Activated CD4-positive, alpha-beta T cell treated with anti-CD3 and anti-CD28 coated beads, Interleukin-2, amount 50 U/mL, for 24 hours (primary cell): ENCODE results near the gene CEP20.

ENCODE experiments used
- DNase-seq, 2 donors: peaks; one replicate each; pipeline ENCODE4 v3.0.0-alpha.2; 2020; ENCODE audit warnings: low read depth in 1 of 2, low spot score in 1 of 2

CEP20 gene

DNA sequence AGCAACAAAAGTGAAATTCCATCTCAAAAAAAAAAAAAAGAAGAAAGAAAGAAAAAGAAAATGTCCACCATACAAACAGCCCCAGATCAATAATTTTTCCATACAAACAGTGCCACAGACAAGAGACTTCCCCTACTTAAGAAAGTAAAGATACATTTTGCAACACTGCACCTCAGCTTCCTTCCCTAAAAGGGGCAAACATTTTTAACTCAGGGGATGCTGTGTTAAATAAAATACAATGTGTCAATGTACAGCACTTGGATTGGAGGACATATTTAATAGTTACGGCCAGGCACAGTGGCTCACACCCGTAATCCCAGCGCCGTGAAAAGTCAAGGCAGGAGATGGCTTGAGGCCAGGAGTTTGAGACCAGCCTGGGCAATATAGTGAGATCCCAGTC, 53.9 kb downstream of the CEP20 start:
- DNase-seq, result no peak

DNA sequence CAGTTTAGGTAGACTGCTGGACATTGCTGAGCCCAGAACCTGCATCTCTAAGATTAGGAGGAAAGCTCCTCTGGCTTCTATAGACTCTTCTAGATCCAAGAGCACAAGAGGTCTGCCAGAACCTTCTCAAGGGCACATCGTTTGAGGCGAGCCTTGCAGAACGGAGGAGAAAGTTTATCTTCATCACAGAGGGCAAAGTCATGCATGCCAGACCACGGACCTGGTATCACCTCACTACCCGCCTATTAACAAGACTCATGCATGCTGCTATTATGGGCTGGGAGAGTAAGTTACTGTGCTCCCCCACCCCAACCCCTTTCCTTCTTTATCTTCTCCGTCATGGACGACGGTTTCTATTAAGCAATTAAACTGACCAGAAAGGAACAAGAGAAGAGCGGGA, 54.9 kb downstream of the CEP20 start:
- DNase-seq, result no peak

DNA sequence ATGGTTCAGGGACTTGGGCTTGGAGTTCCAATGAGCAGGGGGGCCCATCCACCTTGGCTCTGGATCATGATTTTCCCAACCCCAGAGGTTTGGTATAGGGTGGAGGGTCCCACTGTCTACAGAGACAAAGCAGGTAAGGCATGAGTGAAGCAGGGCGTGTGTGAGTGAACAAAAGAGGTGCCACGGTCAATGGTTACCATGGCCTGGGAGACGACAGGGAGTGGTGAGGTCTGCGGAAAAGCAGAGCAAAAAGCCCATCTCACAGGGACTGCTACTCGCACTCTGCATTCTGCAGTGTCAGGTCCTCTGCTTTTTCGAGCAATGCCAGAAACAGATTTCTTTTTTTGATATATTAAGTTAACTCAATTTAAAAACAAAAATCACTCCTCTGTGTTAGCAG, 56.2 kb downstream of the CEP20 start:
- DNase-seq, result no peak

DNA sequence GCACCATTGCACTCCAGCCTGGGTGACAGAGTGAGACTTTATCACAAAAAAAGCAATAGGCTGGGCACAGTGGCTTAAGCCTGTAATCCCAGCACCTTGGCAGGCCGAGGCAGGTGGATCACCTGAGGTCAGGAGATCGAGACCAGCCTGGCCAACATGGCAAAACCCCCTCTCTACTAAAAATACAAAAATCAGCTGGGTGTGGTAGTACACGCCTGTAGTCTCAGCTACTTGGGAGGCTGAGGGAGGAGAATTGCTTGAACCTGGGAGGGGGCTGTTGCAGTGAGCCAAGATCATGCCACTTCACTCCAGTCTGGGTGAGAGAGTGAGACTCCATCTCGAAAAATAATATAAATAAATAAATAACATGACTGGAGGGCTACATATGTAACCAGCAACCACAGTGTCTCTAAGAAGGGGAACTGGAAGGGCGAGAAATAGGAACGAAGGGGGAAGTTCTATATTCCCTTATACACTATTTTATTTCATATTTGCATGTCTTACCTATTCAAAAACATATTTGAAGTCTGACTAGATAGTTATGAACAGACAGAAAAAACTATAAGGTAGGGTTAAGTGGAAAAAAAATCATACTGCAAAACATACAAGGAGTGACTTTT, 57.5 kb downstream of the CEP20 start:
- DNase-seq, result no peak

DNA sequence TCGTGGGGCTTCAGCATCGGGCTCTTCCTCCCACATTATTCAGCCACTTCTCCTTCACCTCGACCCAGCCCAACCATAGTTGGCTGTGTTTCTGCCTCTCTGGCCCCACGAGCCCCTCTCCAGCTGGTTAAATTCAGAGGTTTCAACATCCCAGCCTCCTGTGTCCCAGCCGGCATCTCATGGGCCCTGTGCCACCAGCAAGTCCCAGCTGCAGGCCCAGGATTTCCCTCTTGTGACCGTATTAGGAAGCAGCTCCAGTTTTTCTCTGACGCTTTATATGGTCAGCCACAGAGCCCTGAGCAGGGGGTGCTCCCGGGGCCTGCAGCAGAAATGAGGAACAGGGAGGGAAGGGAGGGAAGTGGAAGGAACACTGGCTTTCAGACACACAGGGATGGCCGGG, 58.9 kb downstream of the CEP20 start:
- DNase-seq, result no peak

DNA sequence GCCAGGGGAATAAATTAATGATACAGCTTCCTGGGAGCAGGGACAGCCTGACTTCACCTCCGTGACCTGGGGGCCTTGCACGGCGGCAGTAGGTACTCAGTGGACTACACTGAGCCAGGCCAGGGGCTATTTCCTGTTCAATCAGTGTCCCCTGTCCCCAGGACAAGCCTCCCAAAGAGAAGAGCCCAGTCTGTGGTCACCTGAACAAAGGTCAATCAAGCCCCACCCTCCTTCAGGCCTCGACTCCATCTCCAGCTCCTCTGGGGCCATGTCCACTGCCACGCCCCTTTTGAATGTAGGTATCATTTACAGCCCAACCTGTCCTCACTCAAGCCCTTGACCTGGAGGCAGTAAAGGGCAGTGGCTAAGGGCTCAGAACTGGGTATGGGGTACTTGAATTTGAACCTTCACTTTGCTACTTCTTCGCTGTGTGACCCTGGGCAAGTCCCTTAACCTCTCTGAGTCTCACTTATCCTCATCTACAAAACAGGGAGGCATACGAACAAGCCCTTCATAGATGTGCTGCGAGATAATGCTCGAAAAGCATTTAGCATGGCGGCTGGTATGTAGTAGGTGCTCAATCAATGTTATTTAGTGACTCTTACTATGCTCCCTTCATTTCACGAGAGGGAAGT, 60.6 kb downstream of the CEP20 start:
- DNase-seq, result no peak

DNA sequence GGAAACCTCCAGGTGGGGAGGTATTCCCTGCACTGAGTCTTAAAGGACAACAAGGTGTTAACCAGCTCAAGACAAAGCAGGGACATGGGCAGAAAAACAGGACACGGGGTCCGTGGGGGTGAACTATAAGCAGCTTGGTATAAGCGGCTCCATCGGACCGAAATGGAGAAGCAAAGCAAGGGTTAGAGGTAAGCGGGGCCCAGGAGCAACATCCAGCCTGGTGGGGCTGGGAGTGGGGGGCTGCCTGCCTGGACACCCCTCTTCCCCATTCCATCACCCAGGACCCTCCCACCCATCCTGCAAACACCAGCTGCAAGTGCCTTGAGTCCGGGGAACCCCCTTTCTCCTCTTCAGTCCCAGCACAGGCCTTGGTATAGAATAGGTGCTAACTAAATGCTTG, 61.1 kb downstream of the CEP20 start:
- DNase-seq, result no peak

DNA sequence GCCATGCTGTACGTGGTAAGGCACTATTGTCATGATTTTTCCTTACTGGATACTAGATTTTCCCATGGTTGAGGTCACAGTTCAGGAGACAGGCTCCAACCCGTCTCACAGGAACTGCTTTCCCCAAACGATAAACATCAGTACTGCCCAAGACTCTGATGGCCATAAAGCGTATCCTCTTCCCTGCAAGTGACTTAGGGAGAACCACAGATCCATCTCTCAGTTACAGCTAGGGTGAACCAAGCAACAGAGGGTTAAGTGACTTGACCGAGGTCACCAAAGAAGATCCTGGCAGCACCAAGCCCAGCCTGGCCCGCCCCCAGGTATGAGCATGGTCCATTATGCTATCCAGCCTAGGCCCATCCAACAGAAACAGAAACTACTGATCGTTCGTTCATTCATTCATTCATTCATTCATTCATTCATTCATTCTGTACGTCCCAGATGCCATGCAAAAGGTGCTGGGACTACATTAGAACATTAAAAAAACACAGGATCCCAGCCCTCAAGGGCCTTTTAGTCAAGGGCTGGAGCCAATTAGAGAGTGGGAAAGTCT, 62.6 kb downstream of the CEP20 start:
- no peak for DNase-seq

DNA sequence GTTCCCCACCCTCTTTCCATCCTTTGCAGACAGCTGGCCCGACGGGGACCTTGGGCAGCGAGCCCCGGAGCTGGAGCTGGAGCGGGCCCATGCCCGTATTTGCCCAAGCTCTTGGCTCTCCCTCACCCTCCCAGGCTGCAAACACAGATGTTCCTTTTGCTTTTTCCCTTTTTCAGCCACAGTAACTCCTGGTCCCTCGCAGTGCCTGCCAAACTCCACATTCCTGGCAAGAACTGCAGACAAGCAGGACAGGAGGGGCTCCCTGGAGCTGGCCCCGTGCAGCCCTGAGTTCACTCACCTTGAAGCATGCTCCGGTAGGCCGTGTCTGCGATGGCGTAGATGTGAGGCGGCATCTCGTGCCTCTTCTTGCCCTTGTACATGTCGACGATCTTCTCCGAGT, 65.4 kb downstream of the CEP20 start:
- no peak for DNase-seq

DNA sequence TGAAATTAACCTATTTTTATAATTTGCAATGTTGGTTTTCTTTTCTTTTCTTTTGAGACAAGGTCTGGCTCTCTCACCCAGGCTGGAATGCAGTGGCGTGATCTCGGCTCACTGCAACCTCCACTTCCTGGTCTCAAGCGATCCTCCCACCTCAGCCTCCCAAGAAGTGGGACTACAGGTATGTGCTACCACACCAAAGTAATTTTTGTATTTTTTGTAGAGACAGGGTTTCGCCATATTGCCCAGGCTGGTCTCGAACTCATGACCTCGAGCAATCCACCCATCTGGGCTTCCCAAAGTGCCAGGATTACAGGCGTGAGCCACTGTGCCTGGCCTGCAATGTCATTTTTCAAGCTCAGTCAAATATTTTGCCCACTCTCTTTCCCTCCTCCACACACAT, 67.6 kb downstream of the CEP20 start:
- no peak for DNase-seq

DNA sequence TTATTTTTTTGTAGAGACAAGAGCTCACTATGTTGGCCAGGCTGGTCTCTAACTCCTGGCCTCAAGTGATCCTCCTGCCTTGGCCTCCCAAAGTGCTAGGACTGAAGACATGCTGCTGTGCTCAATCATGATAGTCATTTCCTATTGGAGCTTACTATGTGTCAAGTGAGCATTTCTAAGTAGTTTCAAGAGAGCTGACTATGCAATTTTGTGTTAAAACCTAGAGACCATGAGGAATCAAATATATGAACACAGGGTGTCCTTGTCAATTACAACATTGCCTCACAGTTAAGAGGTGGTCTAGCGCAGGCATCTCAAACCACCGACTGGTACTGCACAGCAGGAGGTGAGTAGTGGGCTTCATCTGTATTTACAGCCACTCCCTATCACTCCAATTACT, 69.4 kb downstream of the CEP20 start:
- no peak for DNase-seq

DNA sequence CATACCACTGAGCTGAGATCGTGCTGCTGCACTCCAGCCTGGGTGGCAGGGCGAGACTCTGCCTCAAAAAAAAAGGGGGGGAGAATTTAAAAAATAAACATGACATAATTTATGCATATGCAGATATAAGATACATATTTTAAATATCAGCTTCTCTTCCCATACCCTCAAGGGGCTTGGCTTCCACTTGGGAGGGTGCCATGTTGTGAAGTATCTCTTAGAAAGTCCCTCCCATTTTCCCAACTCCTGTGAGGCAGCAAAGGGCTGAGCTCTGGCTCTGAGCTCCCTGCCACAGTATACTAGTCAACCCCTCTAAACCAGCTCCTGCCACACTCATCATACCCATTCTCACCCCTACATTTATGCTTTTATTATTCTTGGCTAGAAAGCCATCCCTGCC, 71.0 kb downstream of the CEP20 start:
- no peak for DNase-seq

DNA sequence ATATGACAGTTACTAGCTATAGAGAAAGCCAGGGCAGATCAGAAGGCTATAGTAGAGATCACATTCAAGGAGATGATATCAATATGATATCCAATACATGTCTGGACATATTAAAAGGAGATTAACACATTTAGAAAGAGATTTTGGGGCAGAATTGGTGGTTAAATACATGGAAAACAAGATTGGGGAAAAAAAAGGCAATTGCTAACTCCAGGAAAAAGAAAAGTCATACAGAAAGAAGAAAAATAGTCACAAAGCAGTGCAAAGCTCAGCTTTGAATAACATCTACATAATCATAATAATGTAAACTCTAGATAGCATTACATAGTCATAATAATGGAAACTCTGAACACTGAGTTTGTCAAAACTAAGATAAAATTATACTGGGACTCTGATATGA, 72.2 kb downstream of the CEP20 start:
- no peak for DNase-seq
